Sigmoid colon (tissue), 4 donors: Measurements from ENCODE around the gene GNG2.

Experiments
- EP300 ChIP-seq, 4 donors: sonication (generic); formaldehyde crosslinking; IDR thresholded peaks; one replicate each; pipeline ENCODE4 v1.6.1; 2017; ENCODE audit warnings: antibody characterized with exemption in 4 of 4
- POLR2AphosphoS5 ChIP-seq, 4 donors: sonication (generic); formaldehyde crosslinking; IDR thresholded peaks; one replicate each; pipeline ENCODE4 v1.6.1; 2017; ENCODE audit warnings: antibody characterized with exemption in 4 of 4
- TF ChIP-seq, protein P1 (sequence below), 4 experiments: fragments of 450-650 bp in 3 of 4; fragments of 200-600 bp in 1 of 4; IDR thresholded peaks; one replicate each; pipeline ENCODE4 v1.5.1; 2016 to 2019; ENCODE audit warnings: antibody characterized with exemption in 4 of 4, mild to moderate bottlenecking in 3 of 4, moderate library complexity in 2 of 4

DNA sequence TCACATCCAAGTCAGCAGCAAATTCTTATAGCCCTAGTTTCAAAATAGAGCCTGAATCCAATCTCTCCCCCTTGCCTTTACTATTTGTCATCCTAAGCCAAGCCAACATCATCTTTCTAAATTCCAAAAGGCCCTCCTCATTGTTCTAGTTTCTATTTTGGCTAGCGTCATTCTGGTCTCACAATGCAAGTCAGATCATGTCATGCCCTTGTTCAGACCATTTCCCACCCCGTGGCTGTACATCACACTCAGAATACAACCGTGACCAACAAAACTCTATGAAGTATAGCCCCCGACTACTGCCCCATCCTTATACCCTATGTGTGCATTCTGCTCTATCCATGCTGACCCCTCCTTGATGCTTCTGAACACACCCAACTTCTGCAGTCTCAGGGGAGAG lies 12.3 kb upstream of the GNG2 start:
- TF ChIP-seq, protein P1, sequence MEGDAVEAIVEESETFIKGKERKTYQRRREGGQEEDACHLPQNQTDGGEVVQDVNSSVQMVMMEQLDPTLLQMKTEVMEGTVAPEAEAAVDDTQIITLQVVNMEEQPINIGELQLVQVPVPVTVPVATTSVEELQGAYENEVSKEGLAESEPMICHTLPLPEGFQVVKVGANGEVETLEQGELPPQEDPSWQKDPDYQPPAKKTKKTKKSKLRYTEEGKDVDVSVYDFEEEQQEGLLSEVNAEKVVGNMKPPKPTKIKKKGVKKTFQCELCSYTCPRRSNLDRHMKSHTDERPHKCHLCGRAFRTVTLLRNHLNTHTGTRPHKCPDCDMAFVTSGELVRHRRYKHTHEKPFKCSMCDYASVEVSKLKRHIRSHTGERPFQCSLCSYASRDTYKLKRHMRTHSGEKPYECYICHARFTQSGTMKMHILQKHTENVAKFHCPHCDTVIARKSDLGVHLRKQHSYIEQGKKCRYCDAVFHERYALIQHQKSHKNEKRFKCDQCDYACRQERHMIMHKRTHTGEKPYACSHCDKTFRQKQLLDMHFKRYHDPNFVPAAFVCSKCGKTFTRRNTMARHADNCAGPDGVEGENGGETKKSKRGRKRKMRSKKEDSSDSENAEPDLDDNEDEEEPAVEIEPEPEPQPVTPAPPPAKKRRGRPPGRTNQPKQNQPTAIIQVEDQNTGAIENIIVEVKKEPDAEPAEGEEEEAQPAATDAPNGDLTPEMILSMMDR (IDR thresholded peaks at IDR 0.05) = no peak
- TF ChIP-seq EP300 (IDR thresholded peaks at IDR 0.05) (no peak), POLR2AphosphoS5 (IDR thresholded peaks at IDR 0.05) (no peak)
